SH-SY5Y (cell line): ENCODE results near the gene AFF3.

Source experiments
- GATA2 ChIP-seq: IDR thresholded peaks from 2 replicates; pipeline ENCODE4 v1.6.1; 2011; ENCODE audit warnings: mild to moderate bottlenecking, low read depth, low read length
- GATA3 ChIP-seq: IDR thresholded peaks from 2 replicates; pipeline ENCODE4 v1.6.1; 2011; ENCODE audit warnings: low read depth, mild to moderate bottlenecking, low read length, moderate library complexity

DNA sequence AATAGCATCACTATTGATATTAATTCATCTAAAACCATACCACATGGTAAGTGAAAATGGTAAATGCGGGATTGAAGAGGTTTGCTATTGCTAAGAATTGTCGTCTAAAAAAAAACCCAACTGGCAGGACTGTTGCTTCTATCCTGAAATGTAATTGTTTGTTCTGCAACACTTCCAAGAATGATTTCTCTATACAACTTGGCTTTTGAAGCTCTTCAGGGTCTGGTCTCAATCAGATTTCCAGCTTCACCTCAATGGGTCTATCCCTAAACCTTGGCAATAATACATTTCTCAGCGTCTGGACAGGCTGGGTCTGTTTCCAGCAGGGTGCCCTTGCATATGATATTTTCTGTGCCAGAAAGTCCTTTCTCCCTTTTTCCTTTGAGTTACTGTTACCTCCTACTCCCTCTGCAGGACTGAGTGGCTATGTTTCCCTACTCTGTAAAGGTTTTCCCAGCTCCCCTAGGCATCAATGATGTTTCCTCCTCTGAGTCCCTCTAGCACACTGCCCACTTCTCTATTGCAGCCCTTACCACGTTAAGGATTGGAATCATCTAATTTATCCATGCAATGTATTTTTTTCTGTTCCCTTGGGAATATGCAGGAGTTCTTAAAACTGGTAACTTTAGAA, 534.4 kb downstream of the AFF3 start:
- TF ChIP-seq GATA3 (no peak), GATA2 (no peak)
